ENCODE measurements around the gene INCA1. TPM values are rescaled to one million over a fixed set of nuclear protein-coding genes. Genes with fewer than 3 reads are reported as not detected.

The INCA1 gene
- total RNA-seq, 1 experiment from 2014 or later: 1.3 TPM

GRCh38 chr17:4986951-4987766, 10.2 kb downstream of the INCA1 start, which contains the start of gene CAMTA2:
Gene CAMTA2, minus strand, starts transcription at chr17:4987675. Its CDS starts 1,453 bp downstream, at chr17:4986222.
- Histone ChIP-seq H2BK5ac (ENCODE audit: insufficient read length, low read length) (no peak within 1 kb of the TSS), H3K9ac (ENCODE audit: extremely low read depth, insufficient read length, low read length) (no peak within 1 kb of the TSS), H3K9me3 (ENCODE audit: control insufficient read depth, low read depth, low read length) (no peaks in the 10 kb centered on the region), H3K4me2 (ENCODE audit: insufficient read depth, insufficient read length, low read length) (peak within 1 kb of the TSS; percentile 76), H3K79me2 (ENCODE audit: insufficient read depth, low read length) (no peaks in the 10 kb centered on the region), H2AFZ (ENCODE audit: low read length) (no peak within 1 kb of the TSS), H2BK120ac (ENCODE audit: low read depth, low read length, poor library complexity, severe bottlenecking) (no peak within 1 kb of the TSS), H4K91ac (ENCODE audit: insufficient read length, low read depth, low read length) (no peak within 1 kb of the TSS), H2BK12ac (ENCODE audit: insufficient read length, low read depth, low read length) (no peak within 1 kb of the TSS), H2BK20ac (ENCODE audit: low read depth, low read length, poor library complexity, severe bottlenecking) (no peak within 1 kb of the TSS), H3K23ac (ENCODE audit: insufficient read length, low read depth, low read length) (no peak within 1 kb of the TSS), H2BK15ac (ENCODE audit: low read depth, low read length) (no peak within 1 kb of the TSS), H4K20me1 (ENCODE audit: control insufficient read depth, insufficient read depth, insufficient read length) (no peaks in the 10 kb centered on the region), H3K27me3 (ENCODE audit: insufficient read depth, low read length) (peaks cover 1% of the 10 kb centered on the region; the same call in 1 of the 2 replicates), H4K5ac (ENCODE audit: insufficient read length, low read depth, low read length) (no peak within 1 kb of the TSS), H4K8ac (replicated peaks; ENCODE audit: insufficient read length, low read depth, low read length) (no peak within 1 kb of the TSS), H3K27ac (ENCODE audit: insufficient read length, low read depth, low read length) (no peak within 1 kb of the TSS), H3K4ac (ENCODE audit: low read depth, low read length) (no peak within 1 kb of the TSS), H3T11ph (ENCODE audit: low read length) (no peak within 1 kb of the TSS), H3K23me2 (ENCODE audit: insufficient read length, low read depth, low read length, poor library complexity, severe bottlenecking) (peaks cover 14% of the 10 kb centered on the region), H3K14ac (ENCODE audit: insufficient read depth, low read length) (no peak within 1 kb of the TSS), H3K56ac (ENCODE audit: insufficient read length, low read depth, low read length) (no peak within 1 kb of the TSS), H3K4me1 (ENCODE audit: insufficient read depth, low read length) (no peaks in the 10 kb centered on the region), H2AK5ac (ENCODE audit: insufficient read length, low read length) (no peak within 1 kb of the TSS), H3K79me1 (ENCODE audit: insufficient read depth, low read depth, low read length, poor library complexity, severe bottlenecking) (no peaks in the 10 kb centered on the region), H3K18ac (ENCODE audit: insufficient read length, low read depth, low read length) (no peak within 1 kb of the TSS)
- peak; percentile 90 for DNase-seq
- Mint-ChIP-seq H3K4me3 (peak within 1 kb of the TSS; percentile 79 to 87), H3K9me3 (no peaks in the 10 kb centered on the region), H3K27ac (no peak within 1 kb of the TSS), H3K4me1 (peaks cover 18 to 22% of the 10 kb centered on the region in 2 experiments), H3K27me3 (ENCODE audit: low read depth) (peaks cover 59% of the 10 kb centered on the region), H3K36me3 (ENCODE audit: insufficient read depth in 1 of 3, low read depth in 3 of 3) (peaks cover 0 to 5% (median 0%) of the 10 kb centered on the region in 3 experiments; a peak in 4 of 7 replicates)
- WGBS (ENCODE audit: extremely low coverage, insufficient read length, low lambda C conversion rate): no CpG with 5 or more reads among the region's 78 CpGs
- TF ChIP-seq CTCF (conservative IDR thresholded peaks at IDR 0.05): peak; percentile 71

All from H9 (cell line).